H9 (cell line): Measurements from ENCODE around the gene UNC79. TPM values are rescaled to one million over a fixed set of nuclear protein-coding genes. Genes with fewer than 3 reads are reported as not detected.

Source experiments
- DNase-seq: peaks from one replicate; pipeline ENCODE4 v3.0.0-alpha.2; 2017
- H2AFZ ChIP-seq: one replicate; pipeline ENCODE4 v1.6.1; 2013; ENCODE audit warnings: mild to moderate bottlenecking, low read length, control low read depth, moderate library complexity
- H2AK5ac ChIP-seq: 2 replicates; pipeline ENCODE4 v1.6.1; 2013; ENCODE audit warnings: low read length, control low read depth, mixed read lengths; ENCODE audit not compliant: insufficient read length
- H2BK120ac ChIP-seq: one replicate; pipeline ENCODE4 v1.6.1; 2013; ENCODE audit warnings: low read depth, mild to moderate bottlenecking, low read length, control low read depth, inconsistent platforms; ENCODE audit not compliant: poor library complexity, severe bottlenecking
- H2BK12ac ChIP-seq: 2 replicates; pipeline ENCODE4 v1.6.1; 2013; ENCODE audit warnings: low read length, control low read depth, mixed read lengths, low read depth; ENCODE audit not compliant: insufficient read length
- H2BK15ac ChIP-seq: 2 replicates; pipeline ENCODE4 v1.6.1; 2013; ENCODE audit warnings: low read depth, low read length, control low read depth
- H2BK20ac ChIP-seq: one replicate; pipeline ENCODE4 v1.6.1; 2013; ENCODE audit warnings: low read depth, mild to moderate bottlenecking, low read length, control low read depth, inconsistent platforms; ENCODE audit not compliant: poor library complexity, severe bottlenecking
- H2BK5ac ChIP-seq: 2 replicates; pipeline ENCODE4 v1.6.1; 2013; ENCODE audit warnings: low read length, control low read depth, mixed read lengths; ENCODE audit not compliant: insufficient read length
- H3K14ac ChIP-seq: 2 replicates; pipeline ENCODE4 v1.6.1; 2013; ENCODE audit warnings: low read length, control low read depth; ENCODE audit not compliant: insufficient read depth
- H3K18ac ChIP-seq: 2 replicates; pipeline ENCODE4 v1.6.1; 2013; ENCODE audit warnings: low read depth, mild to moderate bottlenecking, mixed read lengths, low read length, control low read depth; ENCODE audit not compliant: insufficient read length
- H3K23ac ChIP-seq: 2 replicates; pipeline ENCODE4 v1.6.1; 2013; ENCODE audit warnings: low read length, control low read depth, mixed read lengths, low read depth; ENCODE audit not compliant: insufficient read length
- H3K23me2 ChIP-seq: 2 replicates; pipeline ENCODE4 v1.6.1; 2013; ENCODE audit warnings: low read depth, mild to moderate bottlenecking, mixed read lengths, low read length, control low read depth; ENCODE audit not compliant: insufficient read length, poor library complexity, severe bottlenecking
- H3K27ac ChIP-seq: 2 replicates; pipeline ENCODE4 v1.5.1; 2013; ENCODE audit warnings: low read length, control low read depth, mixed read lengths, low read depth; ENCODE audit not compliant: insufficient read length
- H3K27me3 ChIP-seq: 2 replicates; pipeline ENCODE4 v1.6.1; 2013; ENCODE audit warnings: low read length, control low read depth, inconsistent platforms; ENCODE audit not compliant: insufficient read depth
- H3K4ac ChIP-seq: 2 replicates; pipeline ENCODE4 v1.6.1; 2013; ENCODE audit warnings: low read depth, mild to moderate bottlenecking, control low read depth, inconsistent platforms, low read length, moderate library complexity
- H3K4me1 ChIP-seq: 2 replicates; pipeline ENCODE4 v1.6.1; 2013; ENCODE audit warnings: low read length, control low read depth, inconsistent platforms; ENCODE audit not compliant: insufficient read depth
- H3K4me2 ChIP-seq: 2 replicates; pipeline ENCODE4 v1.6.1; 2013; ENCODE audit warnings: low read length, control low read depth, mixed read lengths; ENCODE audit not compliant: insufficient read length, insufficient read depth
- H3K56ac ChIP-seq: 2 replicates; pipeline ENCODE4 v1.6.1; 2013; ENCODE audit warnings: low read depth, mild to moderate bottlenecking, mixed read lengths, low read length, control low read depth; ENCODE audit not compliant: insufficient read length
- H3K79me1 ChIP-seq: 2 replicates; pipeline ENCODE4 v1.6.1; 2013; ENCODE audit warnings: low read depth, mild to moderate bottlenecking, moderate library complexity, low read length, control low read depth, inconsistent platforms; ENCODE audit not compliant: insufficient read depth, poor library complexity, severe bottlenecking
- H3K79me2 ChIP-seq: 2 replicates; pipeline ENCODE4 v1.6.1; 2013; ENCODE audit warnings: low read length, control low read depth, inconsistent platforms; ENCODE audit not compliant: insufficient read depth
- H3K9ac ChIP-seq: 2 replicates; pipeline ENCODE4 v1.6.1; 2013; ENCODE audit warnings: low read length, control low read depth, mixed read lengths; ENCODE audit not compliant: insufficient read length; ENCODE audit errors: extremely low read depth
- H3K9me3 ChIP-seq: one replicate; pipeline ENCODE4 v1.6.1; 2013; ENCODE audit warnings: low read depth, low read length, inconsistent platforms; ENCODE audit not compliant: control insufficient read depth
- H3T11ph ChIP-seq: one replicate; pipeline ENCODE4 v1.6.1; 2013; ENCODE audit warnings: mild to moderate bottlenecking, low read length, control low read depth, inconsistent platforms
- H4K20me1 ChIP-seq: one replicate; pipeline ENCODE4 v1.6.1; 2013; ENCODE audit not compliant: control insufficient read depth, insufficient read length, insufficient read depth
- H4K5ac ChIP-seq: 2 replicates; pipeline ENCODE4 v1.6.1; 2013; ENCODE audit warnings: low read depth, mild to moderate bottlenecking, mixed read lengths, low read length, control low read depth; ENCODE audit not compliant: insufficient read length
- H4K8ac ChIP-seq: replicated peaks from 2 replicates; pipeline ENCODE4 v1.6.1; 2013; ENCODE audit warnings: low read length, control low read depth, mixed read lengths, low read depth; ENCODE audit not compliant: insufficient read length
- H4K91ac ChIP-seq: 2 replicates; pipeline ENCODE4 v1.6.1; 2013; ENCODE audit warnings: low read depth, mild to moderate bottlenecking, moderate library complexity, mixed read lengths, low read length, control low read depth; ENCODE audit not compliant: insufficient read length
- H3K27ac Mint-ChIP-seq, 3 experiments: 2 replicates in 2 of 3; 3 replicates in 1 of 3; pipeline ENCODE4 v1.8.0; 2020 to 2021; ENCODE audit warnings: mixed read lengths in 3 of 3, mild to moderate bottlenecking in 1 of 3, moderate library complexity in 1 of 3
- H3K27me3 Mint-ChIP-seq: 2 replicates; pipeline ENCODE4 v1.8.0; 2021; ENCODE audit warnings: low read depth, mild to moderate bottlenecking, moderate library complexity, mixed read lengths
- H3K36me3 Mint-ChIP-seq, 3 experiments: 2 replicates in 2 of 3; 3 replicates in 1 of 3; pipeline ENCODE4 v1.8.0; 2020 to 2021; ENCODE audit warnings: low read depth in 3 of 3, mixed read lengths in 3 of 3; ENCODE audit not compliant: insufficient read depth in 1 of 3
- H3K4me1 Mint-ChIP-seq, 2 experiments: 2 replicates each; pipeline ENCODE4 v1.8.0; 2020; ENCODE audit warnings: mixed read lengths in 2 of 2
- H3K4me3 Mint-ChIP-seq, 2 experiments: 2 replicates in 1 of 2; 3 replicates in 1 of 2; pipeline ENCODE4 v1.8.0; 2020 to 2021; ENCODE audit warnings: mild to moderate bottlenecking in 2 of 2, mixed read lengths in 2 of 2, moderate library complexity in 1 of 2
- H3K9me3 Mint-ChIP-seq, 2 experiments: 2 replicates in 1 of 2; 3 replicates in 1 of 2; pipeline ENCODE4 v1.8.0; 2020; ENCODE audit warnings: mild to moderate bottlenecking in 2 of 2, mixed read lengths in 2 of 2, moderate library complexity in 1 of 2
- WGBS: extraction: QIAGEN DNeasy Blood & Tissue Kit; methylation state at CpG from one replicate; pipeline ENCODE4 v1.1.7; 2013; ENCODE audit warnings: missing lambda C conversion rate, low lambda C conversion rate, mixed read lengths; ENCODE audit not compliant: insufficient read length; ENCODE audit errors: extremely low coverage; 5-methylcytosine and 5-hydroxymethylcytosine counted together
- total RNA-seq: library from RNA; stranded (reverse); gene quantifications from 2 replicates; pipeline ENCODE4 v1.2.1, GENCODE V29; 2021
- TF ChIP-seq, protein P1 (sequence below): fragments of 200-600 bp; sonication (generic); conservative IDR thresholded peaks from 3 replicates; pipeline ENCODE4 v1.8.0; 2021; ENCODE audit warnings: antibody characterized with exemption, mild to moderate bottlenecking

UNC79 gene
- total RNA-seq, 1 experiment from 2014 or later: 3.0 TPM

DNA sequence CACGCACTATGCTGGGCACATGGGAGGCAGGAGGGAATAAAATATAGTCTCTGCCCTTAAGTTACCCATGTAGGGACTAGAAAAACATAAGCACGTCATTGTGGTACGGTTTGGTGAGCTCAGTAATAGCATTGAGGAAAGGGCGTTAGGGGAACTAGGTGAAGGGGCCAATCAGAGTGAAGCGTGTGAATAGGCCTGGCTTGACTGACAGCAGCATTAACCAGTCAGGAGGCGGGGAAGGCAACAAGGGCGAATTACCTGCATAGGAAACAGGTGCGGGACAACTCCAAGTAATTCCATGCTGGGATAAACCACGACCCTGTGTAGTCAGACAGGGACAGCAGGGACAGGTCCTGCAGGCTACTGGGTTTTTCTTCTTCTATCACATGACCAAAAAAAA is 107.7 kb downstream of the UNC79 start:
- no peak overlapping the region for H3K56ac ChIP-seq
- no peak overlapping the region for H3K4me3 Mint-ChIP-seq
- H3K79me2 ChIP-seq: no peaks in the 10 kb centered on the region
- H3K9me3 Mint-ChIP-seq: no peaks in the 10 kb centered on the region
- no peak overlapping the region for H3K4me2 ChIP-seq
- H3K14ac ChIP-seq: no peak overlapping the region
- H3K23me2 ChIP-seq: no peaks in the 10 kb centered on the region
- no peak overlapping the region for H3K27ac Mint-ChIP-seq
- WGBS: no CpG with 5 or more reads among the region's 9 CpGs
- no peak overlapping the region for H3K23ac ChIP-seq
- no peak overlapping the region for H2BK12ac ChIP-seq
- peak; percentile 50 for DNase-seq
- no peak overlapping the region for H3K4ac ChIP-seq
- H2BK5ac ChIP-seq: no peak overlapping the region
- no peak overlapping the region for H2BK20ac ChIP-seq
- H2AFZ ChIP-seq: no peak overlapping the region
- no peak overlapping the region for H4K5ac ChIP-seq
- no peak overlapping the region for H2AK5ac ChIP-seq
- no peaks in the 10 kb centered on the region for H3K27me3 Mint-ChIP-seq
- no peak overlapping the region for H3K27ac ChIP-seq
- no peaks in the 10 kb centered on the region for H4K20me1 ChIP-seq
- no peak overlapping the region for H4K91ac ChIP-seq
- H3K4me1 Mint-ChIP-seq: peaks cover 0 to 6% of the 10 kb centered on the region in 2 experiments; a peak in 1 of 4 replicates
- H3K9ac ChIP-seq: no peak overlapping the region
- no peak overlapping the region for H2BK120ac ChIP-seq
- no peak overlapping the region for H2BK15ac ChIP-seq
- H3K36me3 Mint-ChIP-seq: peaks cover 0 to 4% (median 0%) of the 10 kb centered on the region in 3 experiments; a peak in 2 of 7 replicates
- no peak overlapping the region for H3T11ph ChIP-seq
- no peaks in the 10 kb centered on the region for H3K27me3 ChIP-seq
- no peaks in the 10 kb centered on the region for H3K79me1 ChIP-seq
- H3K18ac ChIP-seq: no peak overlapping the region
- TF ChIP-seq, protein P1, sequence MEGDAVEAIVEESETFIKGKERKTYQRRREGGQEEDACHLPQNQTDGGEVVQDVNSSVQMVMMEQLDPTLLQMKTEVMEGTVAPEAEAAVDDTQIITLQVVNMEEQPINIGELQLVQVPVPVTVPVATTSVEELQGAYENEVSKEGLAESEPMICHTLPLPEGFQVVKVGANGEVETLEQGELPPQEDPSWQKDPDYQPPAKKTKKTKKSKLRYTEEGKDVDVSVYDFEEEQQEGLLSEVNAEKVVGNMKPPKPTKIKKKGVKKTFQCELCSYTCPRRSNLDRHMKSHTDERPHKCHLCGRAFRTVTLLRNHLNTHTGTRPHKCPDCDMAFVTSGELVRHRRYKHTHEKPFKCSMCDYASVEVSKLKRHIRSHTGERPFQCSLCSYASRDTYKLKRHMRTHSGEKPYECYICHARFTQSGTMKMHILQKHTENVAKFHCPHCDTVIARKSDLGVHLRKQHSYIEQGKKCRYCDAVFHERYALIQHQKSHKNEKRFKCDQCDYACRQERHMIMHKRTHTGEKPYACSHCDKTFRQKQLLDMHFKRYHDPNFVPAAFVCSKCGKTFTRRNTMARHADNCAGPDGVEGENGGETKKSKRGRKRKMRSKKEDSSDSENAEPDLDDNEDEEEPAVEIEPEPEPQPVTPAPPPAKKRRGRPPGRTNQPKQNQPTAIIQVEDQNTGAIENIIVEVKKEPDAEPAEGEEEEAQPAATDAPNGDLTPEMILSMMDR: no peak
- H3K4me1 ChIP-seq: no peaks in the 10 kb centered on the region
- no peak overlapping the region for H4K8ac ChIP-seq
- no peaks in the 10 kb centered on the region for H3K9me3 ChIP-seq
